Measurements from ENCODE around the gene PLA2G4D. TPM values are rescaled to one million over a fixed set of nuclear protein-coding genes. Genes with fewer than 3 reads are reported as not detected.

Gene PLA2G4D
- total RNA-seq, 1 experiment from 2014 or later = not detected

GRCh38 chr15:42106288-42106687 is 11.9 kb upstream of the PLA2G4D start:
- peaks cover 6% of the 10 kb centered on the region for H3K4me1 ChIP-seq (ENCODE audit: insufficient read depth, low read length, poor library complexity, severe bottlenecking)
- ChIA-PET CTCF (no interaction called here), POLR2A (ENCODE audit: low non-redundant PET) (no interaction called here)
- H3K36me3 ChIP-seq (ENCODE audit: insufficient read depth, low read length, poor library complexity, severe bottlenecking) = no peaks in the 10 kb centered on the region
- no peak for DNase-seq (ENCODE audit: low spot score)
- no TSS peak for BruUV-seq (replicated peaks)
- no peak overlapping the region for H3K27ac ChIP-seq (ENCODE audit: low read depth, low read length, poor library complexity, severe bottlenecking)
- H3K9me3 ChIP-seq (ENCODE audit: low read depth, low read length, poor library complexity, severe bottlenecking) = no peaks in the 10 kb centered on the region
- H3K4me3 ChIP-seq (ENCODE audit: low read depth, low read length, poor library complexity, severe bottlenecking) = no peak overlapping the region
- TF ChIP-seq, protein P1, sequence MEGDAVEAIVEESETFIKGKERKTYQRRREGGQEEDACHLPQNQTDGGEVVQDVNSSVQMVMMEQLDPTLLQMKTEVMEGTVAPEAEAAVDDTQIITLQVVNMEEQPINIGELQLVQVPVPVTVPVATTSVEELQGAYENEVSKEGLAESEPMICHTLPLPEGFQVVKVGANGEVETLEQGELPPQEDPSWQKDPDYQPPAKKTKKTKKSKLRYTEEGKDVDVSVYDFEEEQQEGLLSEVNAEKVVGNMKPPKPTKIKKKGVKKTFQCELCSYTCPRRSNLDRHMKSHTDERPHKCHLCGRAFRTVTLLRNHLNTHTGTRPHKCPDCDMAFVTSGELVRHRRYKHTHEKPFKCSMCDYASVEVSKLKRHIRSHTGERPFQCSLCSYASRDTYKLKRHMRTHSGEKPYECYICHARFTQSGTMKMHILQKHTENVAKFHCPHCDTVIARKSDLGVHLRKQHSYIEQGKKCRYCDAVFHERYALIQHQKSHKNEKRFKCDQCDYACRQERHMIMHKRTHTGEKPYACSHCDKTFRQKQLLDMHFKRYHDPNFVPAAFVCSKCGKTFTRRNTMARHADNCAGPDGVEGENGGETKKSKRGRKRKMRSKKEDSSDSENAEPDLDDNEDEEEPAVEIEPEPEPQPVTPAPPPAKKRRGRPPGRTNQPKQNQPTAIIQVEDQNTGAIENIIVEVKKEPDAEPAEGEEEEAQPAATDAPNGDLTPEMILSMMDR (conservative IDR thresholded peaks at IDR 0.05; ENCODE audit: low read depth, low read length) = no peak
- no peak for TF ChIP-seq EZH2 (IDR thresholded peaks at IDR 0.05; ENCODE audit: borderline replicate concordance, low read depth, low read length, poor library complexity, severe bottlenecking)
- H3K27me3 ChIP-seq (replicated peaks; ENCODE audit: insufficient read depth, low read depth, low read length, poor library complexity) = no peaks in the 10 kb centered on the region
- intact Hi-C loops (cut with micrococcal nuclease; ENCODE audit: unreplicated experiment) = no loop called here

- TF ChIP-seq, protein P1 (conservative IDR thresholded peaks at IDR 0.05; ENCODE audit: low read depth, low read length) = no peak
- TF ChIP-seq EZH2 (IDR thresholded peaks at IDR 0.05; ENCODE audit: borderline replicate concordance, low read depth, low read length, poor library complexity, severe bottlenecking) = no peak
- H3K36me3 ChIP-seq (ENCODE audit: insufficient read depth, low read length, poor library complexity, severe bottlenecking) = no peaks in the 10 kb centered on the region
- no peaks in the 10 kb centered on the region for H3K27me3 ChIP-seq (replicated peaks; ENCODE audit: insufficient read depth, low read depth, low read length, poor library complexity)
- H3K4me3 ChIP-seq (ENCODE audit: low read depth, low read length, poor library complexity, severe bottlenecking) = no peak overlapping the region
- POLR2A ChIA-PET (ENCODE audit: low non-redundant PET) = no interaction called here
- no peaks in the 10 kb centered on the region for H3K9me3 ChIP-seq (ENCODE audit: low read depth, low read length, poor library complexity, severe bottlenecking)
- no TSS peak for BruUV-seq (replicated peaks)
- intact Hi-C loops (cut with micrococcal nuclease; ENCODE audit: unreplicated experiment) = no loop called here
- peaks cover 6% of the 10 kb centered on the region for H3K4me1 ChIP-seq (ENCODE audit: insufficient read depth, low read length, poor library complexity, severe bottlenecking)
- CTCF ChIA-PET = no interaction called here
- no peak for DNase-seq (ENCODE audit: low spot score)
- H3K27ac ChIP-seq (ENCODE audit: low read depth, low read length, poor library complexity, severe bottlenecking) = no peak overlapping the region
These were observed 9.9 kb upstream of the PLA2G4D start for GRCh38 chr15:42104095-42104891.

- H3K27ac ChIP-seq (ENCODE audit: low read depth, low read length, poor library complexity, severe bottlenecking) = no peak overlapping the region
- no peaks in the 10 kb centered on the region for H3K9me3 ChIP-seq (ENCODE audit: low read depth, low read length, poor library complexity, severe bottlenecking)
- DNase-seq (ENCODE audit: low spot score) = no peak
- H3K27me3 ChIP-seq (replicated peaks; ENCODE audit: insufficient read depth, low read depth, low read length, poor library complexity) = no peaks in the 10 kb centered on the region
- ChIA-PET CTCF (no interaction called here), POLR2A (ENCODE audit: low non-redundant PET) (no interaction called here)
- intact Hi-C loops (cut with micrococcal nuclease; ENCODE audit: unreplicated experiment) = no loop called here
- peaks cover 5% of the 10 kb centered on the region for H3K4me1 ChIP-seq (ENCODE audit: insufficient read depth, low read length, poor library complexity, severe bottlenecking)
- no peak for TF ChIP-seq EZH2 (IDR thresholded peaks at IDR 0.05; ENCODE audit: borderline replicate concordance, low read depth, low read length, poor library complexity, severe bottlenecking)
- TF ChIP-seq, protein P1 (conservative IDR thresholded peaks at IDR 0.05; ENCODE audit: low read depth, low read length) = no peak
- no peak overlapping the region for H3K4me3 ChIP-seq (ENCODE audit: low read depth, low read length, poor library complexity, severe bottlenecking)
- H3K36me3 ChIP-seq (ENCODE audit: insufficient read depth, low read length, poor library complexity, severe bottlenecking) = no peaks in the 10 kb centered on the region
- BruUV-seq (replicated peaks) = no TSS peak
These were observed 8.4 kb upstream of the PLA2G4D start for GRCh38 chr15:42102646-42103235.

Data from A673 (cell line).